ENCODE measurements around the gene LEFTY1.

The LEFTY1 gene

GRCh38 chr1:225886159-225887029 is 2.6 kb downstream of the LEFTY1 start:
- no peak overlapping the region for H3K4me3 ChIP-seq (ENCODE audit: low read length)
- TF ChIP-seq, protein P1, sequence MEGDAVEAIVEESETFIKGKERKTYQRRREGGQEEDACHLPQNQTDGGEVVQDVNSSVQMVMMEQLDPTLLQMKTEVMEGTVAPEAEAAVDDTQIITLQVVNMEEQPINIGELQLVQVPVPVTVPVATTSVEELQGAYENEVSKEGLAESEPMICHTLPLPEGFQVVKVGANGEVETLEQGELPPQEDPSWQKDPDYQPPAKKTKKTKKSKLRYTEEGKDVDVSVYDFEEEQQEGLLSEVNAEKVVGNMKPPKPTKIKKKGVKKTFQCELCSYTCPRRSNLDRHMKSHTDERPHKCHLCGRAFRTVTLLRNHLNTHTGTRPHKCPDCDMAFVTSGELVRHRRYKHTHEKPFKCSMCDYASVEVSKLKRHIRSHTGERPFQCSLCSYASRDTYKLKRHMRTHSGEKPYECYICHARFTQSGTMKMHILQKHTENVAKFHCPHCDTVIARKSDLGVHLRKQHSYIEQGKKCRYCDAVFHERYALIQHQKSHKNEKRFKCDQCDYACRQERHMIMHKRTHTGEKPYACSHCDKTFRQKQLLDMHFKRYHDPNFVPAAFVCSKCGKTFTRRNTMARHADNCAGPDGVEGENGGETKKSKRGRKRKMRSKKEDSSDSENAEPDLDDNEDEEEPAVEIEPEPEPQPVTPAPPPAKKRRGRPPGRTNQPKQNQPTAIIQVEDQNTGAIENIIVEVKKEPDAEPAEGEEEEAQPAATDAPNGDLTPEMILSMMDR (conservative IDR thresholded peaks at IDR 0.05; ENCODE audit: low read length), result no peak
- no peak for DNase-seq (ENCODE audit: low read depth)

- TF ChIP-seq, protein P1 (conservative IDR thresholded peaks at IDR 0.05; ENCODE audit: low read length), result no peak
- no peak overlapping the region for H3K4me3 ChIP-seq (ENCODE audit: low read length)
- DNase-seq (ENCODE audit: low read depth), result no peak
Measured at GRCh38 chr1:225885336-225885735, 3.6 kb downstream of the LEFTY1 start.

- TF ChIP-seq, protein P1 (conservative IDR thresholded peaks at IDR 0.05; ENCODE audit: low read length), result no peak
- H3K4me3 ChIP-seq (ENCODE audit: low read length), result no peak overlapping the region; the same call in 1 of the 2 replicates
- DNase-seq (ENCODE audit: low read depth), result no peak
Measured at GRCh38 chr1:225883616-225884265, 5.2 kb downstream of the LEFTY1 start.

GRCh38 chr1:225882694-225883615 is 6.0 kb downstream of the LEFTY1 start:
- TF ChIP-seq, protein P1 (conservative IDR thresholded peaks at IDR 0.05; ENCODE audit: low read length), result no peak
- H3K4me3 ChIP-seq (ENCODE audit: low read length), result peak overlapping the region; percentile 97
- DNase-seq (ENCODE audit: low read depth), result peak; percentile 45

- peak; percentile 82 for DNase-seq (ENCODE audit: low read depth)
- TF ChIP-seq, protein P1 (conservative IDR thresholded peaks at IDR 0.05; ENCODE audit: low read length), result peak; percentile 35; the same call in 1 of the 2 replicates
- H3K4me3 ChIP-seq (ENCODE audit: low read length), result peak within 1 kb of the TSS; percentile 97
Measured at GRCh38 chr1:225881959-225882693, 6.8 kb downstream of the LEFTY1 start, which contains the start of gene TMEM63A. TMEM63A (minus strand) TSS chr1:225882380; CDS start chr1:225877580, 4,800 bp downstream.
